ENCODE results near the gene SLITRK3. TPM values are rescaled to one million over a fixed set of nuclear protein-coding genes. Genes with fewer than 3 reads are reported as not detected.

The SLITRK3 gene, protein sequence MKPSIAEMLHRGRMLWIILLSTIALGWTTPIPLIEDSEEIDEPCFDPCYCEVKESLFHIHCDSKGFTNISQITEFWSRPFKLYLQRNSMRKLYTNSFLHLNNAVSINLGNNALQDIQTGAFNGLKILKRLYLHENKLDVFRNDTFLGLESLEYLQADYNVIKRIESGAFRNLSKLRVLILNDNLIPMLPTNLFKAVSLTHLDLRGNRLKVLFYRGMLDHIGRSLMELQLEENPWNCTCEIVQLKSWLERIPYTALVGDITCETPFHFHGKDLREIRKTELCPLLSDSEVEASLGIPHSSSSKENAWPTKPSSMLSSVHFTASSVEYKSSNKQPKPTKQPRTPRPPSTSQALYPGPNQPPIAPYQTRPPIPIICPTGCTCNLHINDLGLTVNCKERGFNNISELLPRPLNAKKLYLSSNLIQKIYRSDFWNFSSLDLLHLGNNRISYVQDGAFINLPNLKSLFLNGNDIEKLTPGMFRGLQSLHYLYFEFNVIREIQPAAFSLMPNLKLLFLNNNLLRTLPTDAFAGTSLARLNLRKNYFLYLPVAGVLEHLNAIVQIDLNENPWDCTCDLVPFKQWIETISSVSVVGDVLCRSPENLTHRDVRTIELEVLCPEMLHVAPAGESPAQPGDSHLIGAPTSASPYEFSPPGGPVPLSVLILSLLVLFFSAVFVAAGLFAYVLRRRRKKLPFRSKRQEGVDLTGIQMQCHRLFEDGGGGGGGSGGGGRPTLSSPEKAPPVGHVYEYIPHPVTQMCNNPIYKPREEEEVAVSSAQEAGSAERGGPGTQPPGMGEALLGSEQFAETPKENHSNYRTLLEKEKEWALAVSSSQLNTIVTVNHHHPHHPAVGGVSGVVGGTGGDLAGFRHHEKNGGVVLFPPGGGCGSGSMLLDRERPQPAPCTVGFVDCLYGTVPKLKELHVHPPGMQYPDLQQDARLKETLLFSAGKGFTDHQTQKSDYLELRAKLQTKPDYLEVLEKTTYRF
- total RNA-seq = not detected
- long read RNA-seq = 0 reads

DNA sequence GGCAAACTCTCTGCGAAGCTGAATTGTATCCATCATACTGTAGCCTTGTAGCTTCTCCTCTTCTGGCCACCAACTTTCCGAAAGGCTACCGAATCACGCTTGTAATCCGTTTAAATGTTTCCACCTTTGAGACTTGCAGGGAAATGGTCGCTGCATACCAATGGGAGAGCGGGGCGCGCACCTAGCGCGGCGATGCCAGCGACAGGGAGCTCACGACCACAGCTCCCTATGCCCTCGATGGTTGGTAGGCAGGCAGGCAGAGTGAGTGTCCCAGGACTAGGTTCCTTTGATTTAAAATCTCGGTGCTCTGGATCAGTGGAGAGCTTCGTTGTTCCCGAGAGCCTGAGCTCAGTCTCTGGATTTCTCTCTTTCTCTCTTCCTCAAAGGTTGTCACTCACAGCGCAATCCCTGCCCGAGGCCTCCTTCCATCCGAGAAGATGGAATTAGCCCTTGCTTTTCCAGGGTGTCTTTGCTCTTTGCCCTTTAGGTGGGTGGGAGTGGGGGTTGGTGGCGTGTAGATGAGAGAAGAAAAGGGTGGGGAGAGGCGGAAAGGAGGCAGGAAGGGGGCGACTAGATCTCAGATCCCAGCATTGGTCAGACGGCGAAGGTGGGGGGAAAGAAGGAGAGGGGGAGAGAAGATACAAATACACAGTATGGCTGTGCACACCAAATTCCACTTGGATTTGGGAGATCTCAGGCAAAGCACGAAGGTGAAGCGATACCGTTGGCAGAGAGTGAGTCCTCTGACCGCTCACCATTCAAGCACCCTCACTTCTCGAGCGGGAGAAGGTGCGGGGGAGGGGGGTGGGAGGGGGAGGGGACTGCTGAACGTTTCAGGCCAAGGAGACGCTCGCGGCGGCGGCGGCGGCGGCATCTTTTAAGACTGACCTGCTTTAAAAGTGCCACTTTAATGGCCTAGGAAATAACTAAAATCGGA, at the start of gene SLITRK3:
SLITRK3 (minus strand) TSS at position 745 of the 937 bp plus-strand sequence. CDS start 5,554 bp downstream, outside the sequence.
- no peak for DNase-seq (ENCODE audit: low spot score)

DNA sequence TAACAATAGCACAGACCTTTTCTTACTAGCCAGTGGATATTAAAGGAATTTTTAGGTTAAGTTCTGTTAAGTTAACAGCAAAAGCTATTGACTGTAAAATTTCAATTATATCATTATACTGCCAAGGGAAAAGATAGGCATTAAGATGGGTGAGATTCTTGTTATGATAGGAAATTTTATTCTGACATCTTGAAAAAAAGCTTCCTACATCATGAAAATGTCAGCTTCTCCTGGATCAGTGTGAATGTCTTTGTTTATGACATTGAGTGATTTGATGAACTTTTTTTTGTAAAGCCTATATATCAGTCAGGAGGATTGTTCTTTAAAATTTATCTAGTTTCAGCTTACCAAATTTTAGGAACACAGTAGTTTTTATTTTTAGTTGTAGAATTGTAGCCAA, 47.4 kb upstream of the SLITRK3 start:
- no peak for DNase-seq (ENCODE audit: low spot score)

DNA sequence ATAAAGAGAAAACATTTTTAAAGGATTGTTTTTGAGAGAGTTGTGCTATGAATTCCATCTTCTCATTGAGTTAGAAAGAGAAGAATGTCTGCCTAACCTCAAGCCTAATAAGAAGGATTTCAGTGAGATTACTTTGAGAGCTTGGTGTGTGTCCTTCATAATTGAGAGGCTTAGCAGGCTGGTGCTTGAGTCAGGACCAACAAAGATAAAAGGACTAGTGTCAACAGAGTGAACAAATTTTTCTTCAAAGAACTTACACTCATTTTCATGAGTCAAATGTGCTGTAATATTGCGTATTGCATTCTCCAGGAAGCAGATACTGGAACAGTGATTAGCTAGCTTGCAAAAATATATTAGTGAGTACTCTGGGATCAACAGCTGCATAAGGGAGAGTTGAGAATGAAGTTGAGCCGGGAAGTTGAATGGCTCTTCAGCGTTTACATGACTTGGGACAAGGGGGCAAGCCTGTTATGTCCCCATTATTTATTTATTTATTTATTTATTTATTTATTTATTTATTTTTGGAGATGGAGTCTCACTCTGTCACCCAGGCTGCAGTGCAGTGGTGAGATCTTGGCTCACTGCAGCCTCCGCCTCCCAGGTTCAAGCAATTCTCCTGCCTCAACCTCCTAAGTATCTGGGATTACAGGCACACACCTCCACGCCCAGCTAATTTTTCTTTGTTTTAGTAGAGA, 37.5 kb upstream of the SLITRK3 start:
- no peak for DNase-seq (ENCODE audit: low spot score)

DNA sequence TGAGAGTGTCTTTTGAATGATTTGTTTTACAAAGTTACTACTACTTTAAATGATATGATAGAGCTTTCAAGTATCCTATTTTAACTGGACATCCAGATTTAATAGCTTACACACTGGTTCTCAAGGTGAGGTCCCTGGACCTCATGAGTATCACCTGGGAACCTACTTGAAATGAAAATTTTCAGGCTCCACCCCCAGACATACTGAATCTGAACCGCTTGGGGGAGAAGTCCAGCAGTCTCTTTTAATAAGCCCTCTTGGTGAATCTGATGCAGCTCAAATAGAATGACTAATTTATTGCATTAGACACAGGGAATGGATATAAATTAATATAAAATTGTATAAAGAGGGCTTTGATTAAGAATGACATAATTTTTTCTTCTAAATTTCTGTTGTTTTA, 29.4 kb upstream of the SLITRK3 start:
- no peak for DNase-seq (ENCODE audit: low spot score)

DNA sequence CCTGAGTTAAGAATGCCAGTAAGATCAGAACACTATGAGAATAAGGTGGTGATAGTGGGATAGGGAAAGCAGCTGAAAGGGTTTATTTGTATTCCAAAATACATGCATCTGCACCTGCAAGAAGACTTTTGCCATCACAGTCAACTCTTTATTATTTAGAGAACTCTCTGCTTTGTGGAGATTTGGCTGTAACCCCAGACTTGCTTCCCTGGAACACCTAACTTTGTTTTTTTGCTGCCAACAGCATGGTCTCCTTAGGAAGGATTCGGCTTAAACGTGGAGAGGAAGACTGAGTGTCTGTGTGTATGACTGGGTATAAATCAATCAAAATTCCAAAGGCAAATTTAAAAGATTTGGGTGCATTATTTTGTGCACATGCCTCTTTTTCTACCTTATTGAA, 21.6 kb upstream of the SLITRK3 start:
- DNase-seq (ENCODE audit: low spot score) = no peak

DNA sequence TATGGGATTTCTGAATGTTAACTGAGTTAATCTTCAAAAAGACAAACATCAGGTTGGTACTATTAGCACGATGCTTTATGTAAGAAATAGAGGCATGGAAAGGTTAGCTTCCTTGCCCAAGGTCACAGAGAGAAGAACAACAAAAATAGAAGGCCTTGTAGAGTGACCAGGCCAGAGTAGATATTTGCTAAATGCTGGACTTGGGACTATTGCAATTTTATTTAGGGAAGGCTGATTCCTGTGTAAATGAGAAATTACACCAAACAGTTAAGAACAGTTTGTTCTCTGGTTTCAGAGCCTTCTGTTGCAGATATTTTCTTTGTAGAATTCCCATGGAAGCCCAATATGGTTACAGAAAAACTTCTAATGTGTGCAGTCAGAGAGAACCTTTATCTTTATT, 16.4 kb upstream of the SLITRK3 start:
- DNase-seq (ENCODE audit: low spot score) = no peak

DNA sequence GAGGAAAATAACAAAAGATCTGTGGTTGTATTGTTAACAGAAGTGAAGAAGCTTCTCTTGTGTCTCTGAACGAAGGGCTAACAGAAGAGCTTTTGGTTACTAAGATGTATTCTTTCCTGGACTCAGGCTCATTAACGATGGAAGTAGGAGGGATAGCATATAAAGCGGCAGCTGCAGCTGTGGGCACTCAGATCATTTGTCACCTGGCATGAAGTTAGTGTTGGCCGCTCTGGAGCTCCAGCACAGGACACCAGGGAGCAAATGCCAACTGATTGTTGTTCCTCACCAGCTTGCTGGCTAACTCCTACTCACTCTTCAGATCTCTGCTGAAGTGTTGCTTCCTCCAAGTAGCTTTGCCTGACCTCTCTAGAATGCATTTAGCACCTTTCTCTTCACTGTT, 15.5 kb upstream of the SLITRK3 start:
- no peak for DNase-seq (ENCODE audit: low spot score)

DNA sequence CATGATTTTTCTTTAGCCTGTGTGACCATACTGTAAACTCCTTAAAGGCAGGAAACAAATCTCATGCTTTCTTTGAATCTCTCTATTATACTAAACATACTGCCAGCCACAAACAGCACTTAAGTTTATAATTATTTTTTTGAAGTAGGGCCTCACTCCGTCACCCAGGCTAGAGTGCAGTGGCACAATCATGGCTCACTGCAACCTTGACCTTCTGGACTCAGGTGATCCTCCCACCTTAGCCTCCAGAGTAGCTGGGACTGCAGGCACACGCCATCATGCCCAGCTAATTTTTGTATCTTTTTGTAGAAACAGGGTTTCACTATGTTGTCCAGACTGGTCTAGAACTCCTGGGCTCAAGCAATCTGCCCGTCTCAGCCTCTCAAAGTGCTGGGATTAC, 14.5 kb upstream of the SLITRK3 start:
- DNase-seq (ENCODE audit: low spot score) = no peak

DNA sequence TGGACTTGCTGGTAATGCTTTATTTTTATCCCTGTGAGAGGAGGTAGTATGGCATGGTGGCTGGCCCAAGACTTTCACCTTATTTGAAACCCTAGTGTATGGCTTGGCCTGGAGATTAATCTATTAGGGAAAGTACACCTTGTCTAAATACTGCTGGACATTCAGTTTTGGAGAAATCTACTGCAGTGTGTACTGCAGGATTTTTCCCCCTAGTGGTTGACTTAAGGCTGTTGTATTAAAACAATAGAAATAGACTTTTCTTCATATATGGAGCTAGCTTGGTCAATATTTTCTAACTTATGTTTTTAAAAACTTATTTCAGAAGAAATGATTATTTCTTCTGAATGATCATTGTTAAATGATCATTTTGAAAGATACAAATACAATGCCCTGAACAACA, 13.9 kb upstream of the SLITRK3 start:
- DNase-seq (ENCODE audit: low spot score) = no peak

DNA sequence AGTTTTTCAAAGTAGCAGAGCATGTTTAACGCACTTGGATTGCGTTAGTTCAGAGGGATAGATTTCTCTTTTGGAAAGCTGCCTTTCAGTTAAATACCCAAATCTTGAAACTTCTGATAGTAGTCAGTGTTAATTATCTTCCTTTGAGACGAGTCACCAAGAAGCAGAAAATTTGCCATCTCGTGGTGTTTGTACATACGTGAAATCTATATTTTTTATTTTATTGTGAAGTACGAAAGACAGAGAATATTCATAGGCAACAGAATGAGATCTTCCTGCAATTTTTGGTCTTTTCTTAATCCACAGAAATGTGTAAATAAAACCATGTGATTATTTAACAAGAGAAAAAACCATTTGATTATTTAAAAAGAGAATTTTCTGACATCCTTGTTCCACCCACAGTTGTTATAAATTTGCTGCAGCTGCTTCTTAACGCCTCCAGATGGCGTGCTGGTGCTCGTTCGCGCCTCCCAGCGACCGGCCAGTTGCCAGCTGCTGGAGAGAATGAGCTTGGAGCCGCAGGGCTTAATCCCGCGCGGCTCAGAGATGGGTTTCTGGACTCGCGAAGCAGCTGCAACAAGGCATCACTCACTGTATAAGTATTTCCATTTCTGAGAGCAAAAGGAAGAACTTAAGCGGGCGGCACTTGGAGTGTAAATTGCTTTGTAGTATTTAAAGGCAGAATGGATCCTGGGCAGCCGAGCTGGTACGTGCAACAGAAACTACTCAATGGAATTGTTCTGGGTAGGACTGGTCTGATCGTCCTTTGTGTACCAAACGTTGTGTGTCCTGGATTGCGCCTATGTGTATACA, 10.5 kb upstream of the SLITRK3 start:
- DNase-seq (ENCODE audit: low spot score) = no peak

DNA sequence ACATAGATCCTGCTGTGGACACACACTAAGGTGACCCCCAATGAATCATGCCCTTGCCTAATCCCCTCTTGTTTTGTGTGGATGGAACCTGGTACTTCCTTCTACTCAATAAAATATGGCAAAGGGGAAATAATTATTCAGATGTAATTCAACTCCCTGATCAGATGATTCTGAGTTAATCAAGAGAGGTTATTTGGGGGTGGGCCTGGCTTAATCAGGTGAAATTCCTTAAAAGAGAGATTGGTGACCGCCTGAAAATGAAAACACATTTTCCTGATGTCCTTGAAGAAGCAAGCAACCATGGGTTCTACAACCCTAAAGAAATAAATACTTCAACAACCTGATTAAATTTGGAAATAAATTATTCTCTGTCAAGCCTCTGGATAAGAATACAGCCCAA, 8.3 kb upstream of the SLITRK3 start:
- no peak for DNase-seq (ENCODE audit: low spot score)

DNA sequence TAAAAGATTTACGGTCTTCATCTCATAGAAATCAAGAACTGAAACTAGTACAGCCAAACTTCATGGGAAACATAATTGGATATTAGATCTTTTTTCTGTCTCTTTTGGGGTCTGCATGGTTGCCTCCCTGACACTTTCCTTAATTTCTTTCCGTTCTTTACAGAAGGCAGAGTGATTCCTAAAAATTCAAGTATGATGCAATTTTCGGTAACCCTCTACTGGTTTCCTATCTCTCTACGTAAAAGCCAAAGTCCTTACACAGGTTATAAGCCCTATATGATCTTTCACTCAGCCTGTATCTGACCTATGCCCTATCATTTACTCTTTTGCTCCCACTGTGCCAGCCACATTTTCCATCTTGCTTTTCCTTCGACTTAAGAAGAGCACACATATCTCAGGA, 6.8 kb upstream of the SLITRK3 start:
- DNase-seq (ENCODE audit: low spot score) = no peak

DNA sequence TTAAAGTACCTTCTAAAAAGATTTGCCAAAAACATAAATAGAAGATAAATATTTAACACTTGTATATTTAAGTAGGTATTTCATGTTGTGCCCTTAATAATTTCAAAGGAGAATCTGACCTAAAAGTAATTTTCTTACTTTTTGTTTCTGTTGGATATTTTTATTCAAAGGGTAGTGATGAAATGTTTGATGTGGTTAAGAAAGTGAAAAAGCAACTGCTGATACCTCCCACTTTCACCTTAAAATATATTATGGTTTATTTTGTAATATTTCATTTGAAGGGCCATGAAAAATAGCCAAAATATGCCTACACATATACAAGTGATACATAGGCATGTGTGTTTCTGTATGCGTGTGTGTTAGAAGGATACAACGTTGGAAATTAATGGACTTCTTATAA, 5.8 kb upstream of the SLITRK3 start:
- DNase-seq (ENCODE audit: low spot score) = no peak

DNA sequence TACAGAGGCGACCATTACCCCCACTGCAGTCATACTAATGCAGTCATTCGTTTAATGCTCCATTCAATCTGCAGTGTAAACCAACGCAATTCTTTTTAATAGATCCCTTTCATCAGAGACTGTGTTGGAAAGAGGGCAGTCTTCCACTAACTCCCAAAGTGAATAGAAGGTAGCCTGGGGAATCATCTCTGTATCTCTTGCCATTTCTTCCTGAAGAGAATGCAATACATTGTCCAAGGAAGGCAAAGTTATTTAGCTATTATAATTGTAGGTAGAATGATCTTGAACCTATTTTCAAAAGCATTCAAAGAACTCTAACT, 1.3 kb upstream of the SLITRK3 start:
- DNase-seq (ENCODE audit: low spot score) = no peak

DNA sequence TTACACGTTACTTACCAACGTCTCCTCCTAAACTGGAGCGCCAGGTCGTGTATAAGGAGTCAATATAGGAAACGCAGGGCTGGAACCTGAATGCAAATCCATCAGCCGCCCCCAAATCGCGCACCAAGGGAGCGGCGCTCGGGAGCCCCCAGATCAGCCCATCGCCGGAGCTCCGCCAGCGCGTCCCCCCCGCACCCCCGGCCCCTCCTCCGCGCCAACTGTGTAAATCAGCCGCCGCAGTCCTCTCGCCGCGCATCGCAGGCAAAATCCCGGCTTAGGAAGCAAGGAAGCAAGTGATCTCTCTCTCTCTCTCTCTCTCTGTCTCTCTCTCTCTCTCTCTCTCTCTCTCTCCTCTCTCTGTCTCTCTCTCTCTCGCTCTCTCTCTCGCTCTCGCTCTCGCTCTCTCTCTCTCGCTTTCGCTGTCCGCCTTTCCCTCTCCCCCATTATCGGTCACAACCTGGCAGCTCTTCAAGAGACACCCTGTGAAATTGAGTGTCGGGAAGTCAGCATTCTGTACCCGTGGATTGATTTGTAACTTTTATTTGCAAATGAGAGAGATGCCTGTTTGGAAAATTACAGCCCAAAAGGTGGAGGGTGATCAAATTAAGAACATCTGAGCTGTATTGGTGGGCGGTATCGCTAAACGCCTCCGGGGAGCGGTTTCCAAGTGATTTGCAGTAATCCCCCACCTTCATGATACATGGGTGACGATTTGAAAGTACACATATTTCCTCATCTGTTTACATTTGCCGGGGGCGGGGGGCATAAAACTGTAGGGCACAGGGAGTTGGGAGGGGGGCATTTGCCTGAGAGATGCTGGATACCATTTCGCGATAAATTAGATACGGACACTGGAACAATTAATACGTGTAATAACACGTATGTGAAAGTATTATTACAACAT, 645 bp upstream of the SLITRK3 start:
- no peak for DNase-seq (ENCODE audit: low spot score)

DNA sequence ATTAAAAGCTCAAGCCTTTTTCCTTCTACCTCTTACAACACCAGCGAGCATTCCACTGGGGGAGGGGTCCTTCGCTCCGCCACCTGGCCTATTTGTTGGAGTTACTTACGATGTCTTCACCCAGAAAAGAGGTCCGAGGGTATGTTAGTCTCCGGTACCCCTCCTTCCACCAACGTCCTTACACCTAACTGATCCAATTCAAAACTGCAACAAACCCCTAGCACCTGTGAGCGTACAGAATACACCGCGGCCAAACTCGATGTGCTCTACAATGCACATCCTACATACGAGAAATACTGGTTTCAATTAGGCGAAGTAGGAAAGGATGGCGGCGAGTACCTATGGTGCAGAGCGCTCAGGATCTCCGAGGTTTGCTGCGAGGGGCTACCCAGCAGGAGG, 944 bp downstream of the SLITRK3 start:
- DNase-seq (ENCODE audit: low spot score) = no peak

DNA sequence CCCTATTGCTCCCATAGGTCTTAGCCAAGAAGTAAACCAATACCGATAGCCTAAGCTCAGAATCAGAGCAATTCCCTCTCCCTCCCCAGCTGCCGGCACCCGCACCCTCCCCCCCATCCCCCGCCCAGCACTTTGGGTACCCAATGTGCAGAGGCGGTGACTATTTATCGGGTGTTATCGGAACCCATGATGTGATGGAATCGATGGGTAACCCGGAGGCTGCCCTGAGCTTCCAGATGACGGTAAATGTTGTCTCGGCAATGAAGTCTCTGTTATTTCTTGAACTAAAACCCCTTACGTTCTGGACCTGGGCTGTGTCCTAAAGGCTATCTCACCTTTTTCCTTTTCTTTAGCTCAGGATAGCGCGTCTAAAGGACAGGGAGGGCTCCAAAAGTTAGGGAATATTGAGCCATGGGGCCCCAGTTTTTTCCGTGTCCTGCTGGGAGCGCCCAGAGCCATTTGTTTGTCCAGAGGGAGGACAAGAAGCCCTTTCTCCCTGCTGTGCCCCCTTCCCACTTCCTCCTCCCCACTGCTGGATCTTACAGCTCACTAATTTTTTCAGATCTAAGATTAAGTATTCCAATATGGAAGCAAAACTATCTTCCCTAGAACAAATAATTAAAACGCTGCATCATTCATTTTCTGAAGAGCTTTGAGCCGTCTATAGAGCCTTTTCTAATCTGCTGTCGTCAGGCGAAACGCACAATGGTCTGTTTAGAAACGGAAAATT, 1.5 kb downstream of the SLITRK3 start:
- DNase-seq (ENCODE audit: low spot score) = no peak
